Daoy (cell line): Measurements from ENCODE around the gene ARHGEF25. TPM values are rescaled to one million over a fixed set of nuclear protein-coding genes. Genes with fewer than 3 reads are reported as not detected.
"Not testable (repeated sequence)": the region's sequence is repeated elsewhere in the genome, so short reads cannot be mapped to it uniquely, and the experiment has no call there.

Experiments
- DNase-seq: peaks from one replicate; pipeline ENCODE4 v3.0.0-alpha.2; 2015; ENCODE audit warnings: low read depth
- total RNA-seq: library from RNA; depleted of rRNA; stranded (reverse); fragments of >200 nt; shearing (Covaris generic); gene quantifications from 2 replicates; pipeline ENCODE4 v1.2.3, GENCODE V29; 2014

ARHGEF25 gene
- total RNA-seq, 1 experiment from 2014 or later: 5.6 TPM

- DNase-seq: no peak
Measured at GRCh38 chr12:57585156-57585555, 26.1 kb upstream of the ARHGEF25 start.

- no peak for DNase-seq
Measured at GRCh38 chr12:57586128-57586527, 25.1 kb upstream of the ARHGEF25 start.

- DNase-seq: no peak
Measured at GRCh38 chr12:57586832-57587429, 24.3 kb upstream of the ARHGEF25 start.

- DNase-seq: not testable (repeated sequence)
Measured at GRCh38 chr12:57588951-57589610, 22.2 kb upstream of the ARHGEF25 start.

GRCh38 chr12:57590479-57590863, 20.8 kb upstream of the ARHGEF25 start:
- no peak for DNase-seq

GRCh38 chr12:57590864-57591781, 20.1 kb upstream of the ARHGEF25 start, which contains the start of gene PIP4K2C:
Gene PIP4K2C, plus strand, starts transcription at chr12:57591192. Its CDS starts 98 bp downstream, at chr12:57591290.
- DNase-seq: peak; percentile 89

GRCh38 chr12:57591782-57592325, 19.4 kb upstream of the ARHGEF25 start:
- DNase-seq: no peak

GRCh38 chr12:57592551-57593165, 18.6 kb upstream of the ARHGEF25 start:
- no peak for DNase-seq

- no peak for DNase-seq
Measured at GRCh38 chr12:57593187-57593586, 18.0 kb upstream of the ARHGEF25 start.

GRCh38 chr12:57600395-57600794, 10.8 kb upstream of the ARHGEF25 start:
- DNase-seq: no peak

- no peak for DNase-seq
Measured at GRCh38 chr12:57602544-57602943, 8.7 kb upstream of the ARHGEF25 start.

- no peak for DNase-seq
Measured at GRCh38 chr12:57603324-57603723, 7.9 kb upstream of the ARHGEF25 start.

GRCh38 chr12:57603815-57604453, 7.3 kb upstream of the ARHGEF25 start:
- DNase-seq: peak; percentile 69

- peak; percentile 53 for DNase-seq
Measured at GRCh38 chr12:57604454-57604991, 6.7 kb upstream of the ARHGEF25 start, which contains the start of gene DTX3. Gene DTX3, plus strand, starts transcription at chr12:57604824. Its CDS starts 1,694 bp downstream, at chr12:57606518.

GRCh38 chr12:57604992-57605810, 6.0 kb upstream of the ARHGEF25 start:
- no peak for DNase-seq

- DNase-seq: no peak
Measured at GRCh38 chr12:57605811-57606311, 5.4 kb upstream of the ARHGEF25 start.

GRCh38 chr12:57606399-57606798, 4.8 kb upstream of the ARHGEF25 start:
- DNase-seq: no peak

- no peak for DNase-seq
Measured at GRCh38 chr12:57606821-57607220, 4.4 kb upstream of the ARHGEF25 start.

- no peak for DNase-seq
Measured at GRCh38 chr12:57607958-57608663, 3.1 kb upstream of the ARHGEF25 start.
